GM21447 (cell line): Measurements from ENCODE around the gene TTC23.
"Not testable (repeated sequence)": the region's sequence is repeated elsewhere in the genome, so short reads cannot be mapped to it uniquely, and the experiment has no call there.

Source experiments
- ATAC-seq: cut with Tn5 transposase; IDR thresholded peaks from one replicate; pipeline ENCODE4 v1.9.1; 2021; ENCODE audit not compliant: unreplicated experiment

TTC23 gene

GRCh38 chr15:99122831-99123712, 126.3 kb downstream of the TTC23 start:
- no peak for ATAC-seq

- ATAC-seq = no peak
Measured at GRCh38 chr15:99121691-99122410, 127.5 kb downstream of the TTC23 start.

- no peak for ATAC-seq
Measured at GRCh38 chr15:99121207-99121606, 128.2 kb downstream of the TTC23 start.

DNA sequence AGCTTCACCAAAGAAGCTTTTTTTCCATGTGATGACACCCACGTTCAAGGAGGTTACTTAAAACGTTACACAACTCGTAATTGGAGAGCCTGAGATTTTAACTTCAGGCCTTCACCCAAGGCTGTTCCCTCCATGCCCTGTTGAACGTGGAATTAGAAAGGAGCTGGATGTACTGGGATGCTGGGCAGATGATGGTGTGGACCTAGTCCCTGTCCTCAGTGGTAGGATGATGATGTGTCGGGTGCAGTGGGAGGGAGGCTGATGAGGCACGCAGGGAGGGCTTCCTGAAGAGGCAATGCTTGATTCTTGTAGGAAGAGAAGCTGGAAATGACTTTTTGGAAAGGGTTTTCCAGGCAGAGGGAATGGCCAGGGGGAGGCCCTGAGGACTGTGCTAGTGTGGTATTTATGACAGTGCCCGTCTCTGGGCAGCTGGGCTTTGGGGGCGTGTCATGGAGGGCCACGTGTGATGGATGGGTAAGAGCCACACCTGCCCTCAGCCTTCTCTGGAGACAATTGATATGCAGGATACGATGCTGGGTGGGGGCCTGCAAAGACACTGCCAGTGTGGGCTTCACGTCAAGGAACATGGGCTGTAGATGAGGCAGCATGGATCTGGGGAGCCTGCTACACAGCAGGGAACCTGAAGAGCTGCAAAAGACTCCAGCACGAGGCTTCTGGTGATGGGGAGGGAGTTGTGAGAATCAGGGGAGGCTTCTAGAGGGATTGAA, 129.2 kb downstream of the TTC23 start:
- ATAC-seq = no peak

DNA sequence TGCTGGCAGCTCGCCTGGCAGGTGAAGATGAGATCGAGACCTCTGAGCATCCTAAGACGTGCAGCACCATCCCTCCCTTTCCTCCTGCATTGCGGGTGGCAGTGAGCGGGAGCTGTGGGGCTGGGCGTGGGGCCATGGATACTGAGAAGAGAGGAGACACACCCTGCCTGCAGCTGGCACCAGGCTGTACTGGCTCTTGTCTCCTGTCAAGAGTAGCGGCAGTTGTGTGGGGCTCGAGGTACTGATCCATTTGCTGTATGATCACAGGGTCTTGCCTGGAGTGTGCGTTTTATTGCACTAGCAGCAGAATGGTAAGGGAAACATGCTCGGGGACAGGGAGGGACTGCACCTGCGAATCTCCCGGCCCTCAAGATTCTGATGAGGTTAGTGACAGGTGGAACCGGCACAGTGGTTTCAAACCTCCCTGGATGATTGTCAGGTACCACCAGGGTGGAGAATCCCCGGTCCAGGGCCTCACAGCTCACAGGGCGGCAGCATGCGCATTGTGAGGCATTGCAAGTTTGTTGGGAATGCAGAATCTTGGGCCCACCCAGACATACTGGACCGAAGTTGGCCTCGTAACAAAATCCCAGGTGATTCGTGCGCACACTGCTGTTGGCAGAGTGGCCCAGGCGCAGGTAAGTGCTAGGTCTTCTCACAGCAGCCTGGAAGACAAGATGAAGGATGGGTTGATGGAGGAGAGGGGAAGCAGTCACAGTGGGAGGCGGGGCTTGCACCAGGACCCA, 130.4 kb downstream of the TTC23 start:
- no peak for ATAC-seq

DNA sequence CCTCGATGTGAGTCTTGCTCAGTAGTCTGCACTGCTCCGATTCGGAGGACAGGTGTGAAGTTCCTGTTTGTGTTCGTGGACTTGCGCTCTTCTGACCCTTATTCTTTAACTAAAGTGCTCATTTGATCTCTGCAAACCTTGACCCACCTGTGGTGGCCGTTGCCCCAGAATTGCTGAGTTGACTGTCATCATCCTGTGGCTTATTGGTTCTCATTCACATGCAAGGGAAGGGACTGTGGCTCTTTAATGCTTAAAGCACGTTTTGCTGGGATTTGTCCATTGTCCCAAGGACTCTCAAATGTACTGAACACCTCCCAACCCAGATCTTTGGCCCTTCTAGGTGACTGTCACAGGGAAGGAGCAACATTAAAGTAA, 131.1 kb downstream of the TTC23 start:
- no peak for ATAC-seq

GRCh38 chr15:99117563-99118257, 131.7 kb downstream of the TTC23 start:
- no peak for ATAC-seq

GRCh38 chr15:99117111-99117510, 132.3 kb downstream of the TTC23 start:
- no peak for ATAC-seq

DNA sequence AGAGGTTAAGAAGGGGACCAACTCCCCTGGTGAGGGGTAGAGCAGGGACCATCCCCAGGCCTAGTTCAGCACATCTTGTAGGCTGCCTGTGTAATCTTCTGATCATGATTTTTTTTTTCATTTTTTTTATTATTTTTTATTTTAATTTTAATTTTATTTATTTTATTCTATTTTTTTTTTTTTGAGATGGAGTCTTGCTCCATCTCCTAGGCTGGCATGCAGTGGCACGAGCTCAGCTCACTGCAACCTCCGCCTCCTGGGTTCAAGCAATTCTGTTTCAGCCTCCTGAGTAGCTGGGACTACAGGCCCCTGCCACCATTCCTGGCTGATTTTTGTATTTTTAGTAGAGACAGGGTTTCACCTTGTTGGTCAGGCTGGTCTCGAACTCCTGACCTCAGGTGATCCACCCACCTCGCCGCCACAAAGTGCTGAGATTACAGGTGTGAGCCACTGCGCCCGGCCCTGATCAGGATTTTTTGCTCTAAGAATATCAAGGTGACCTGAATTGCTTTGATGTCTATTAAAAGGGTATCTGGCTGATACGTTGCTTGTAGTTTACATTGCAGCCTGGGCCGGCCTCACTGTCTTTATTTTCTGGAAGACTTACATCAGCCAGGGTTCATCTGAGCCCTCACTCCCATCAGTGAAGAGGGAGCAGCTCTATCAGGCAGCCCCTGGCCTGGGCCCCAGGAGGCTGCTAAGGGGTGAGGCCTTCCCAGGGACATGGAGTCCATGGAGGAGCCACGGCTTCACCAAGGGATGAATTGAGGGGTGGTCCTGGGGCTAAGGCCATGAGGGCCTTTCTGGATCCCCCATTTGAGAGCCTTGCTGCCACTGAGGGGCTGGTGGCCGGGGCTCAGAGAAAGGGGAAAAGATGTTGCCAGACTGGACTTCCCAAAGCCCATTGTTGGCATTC, 133.8 kb downstream of the TTC23 start:
- ATAC-seq = no peak

DNA sequence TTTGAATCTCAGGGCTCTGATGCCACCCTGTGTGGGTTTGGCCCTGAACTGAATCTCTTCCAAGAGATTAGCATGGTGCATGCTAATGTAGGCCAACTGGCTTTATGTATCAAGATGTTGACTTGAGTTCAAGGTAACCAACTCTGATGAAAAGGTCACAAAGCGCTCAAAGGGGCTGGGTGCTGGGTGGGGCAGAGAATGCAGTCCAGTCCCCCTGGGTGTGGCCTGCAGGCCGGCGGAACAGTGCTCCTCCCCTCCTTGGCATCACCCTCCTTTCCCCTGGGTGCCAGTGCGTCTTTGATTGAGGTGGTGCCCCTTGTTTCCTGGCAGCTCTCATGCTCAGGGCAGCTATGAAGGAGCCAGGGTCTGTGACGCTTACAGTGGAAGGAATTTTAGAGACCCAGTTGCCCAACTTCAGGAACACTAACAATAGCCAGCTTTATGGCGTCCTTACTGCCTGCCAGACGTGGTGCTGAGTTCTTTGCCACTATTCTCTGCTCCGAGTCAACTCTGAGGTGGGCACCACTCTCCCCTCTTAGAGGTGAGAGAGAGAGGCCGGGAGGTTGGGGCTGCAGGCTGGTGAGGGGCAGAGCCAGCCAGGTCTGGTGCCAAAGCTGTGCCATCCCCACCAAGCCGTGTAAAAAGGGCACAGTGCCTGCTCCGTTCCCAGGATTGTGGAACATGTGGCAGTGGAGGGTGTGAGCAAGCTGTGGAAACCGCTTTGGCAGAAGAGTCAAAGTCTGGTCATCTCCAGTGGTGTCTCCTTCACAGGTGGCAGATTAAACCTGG, 134.7 kb downstream of the TTC23 start:
- ATAC-seq = no peak

DNA sequence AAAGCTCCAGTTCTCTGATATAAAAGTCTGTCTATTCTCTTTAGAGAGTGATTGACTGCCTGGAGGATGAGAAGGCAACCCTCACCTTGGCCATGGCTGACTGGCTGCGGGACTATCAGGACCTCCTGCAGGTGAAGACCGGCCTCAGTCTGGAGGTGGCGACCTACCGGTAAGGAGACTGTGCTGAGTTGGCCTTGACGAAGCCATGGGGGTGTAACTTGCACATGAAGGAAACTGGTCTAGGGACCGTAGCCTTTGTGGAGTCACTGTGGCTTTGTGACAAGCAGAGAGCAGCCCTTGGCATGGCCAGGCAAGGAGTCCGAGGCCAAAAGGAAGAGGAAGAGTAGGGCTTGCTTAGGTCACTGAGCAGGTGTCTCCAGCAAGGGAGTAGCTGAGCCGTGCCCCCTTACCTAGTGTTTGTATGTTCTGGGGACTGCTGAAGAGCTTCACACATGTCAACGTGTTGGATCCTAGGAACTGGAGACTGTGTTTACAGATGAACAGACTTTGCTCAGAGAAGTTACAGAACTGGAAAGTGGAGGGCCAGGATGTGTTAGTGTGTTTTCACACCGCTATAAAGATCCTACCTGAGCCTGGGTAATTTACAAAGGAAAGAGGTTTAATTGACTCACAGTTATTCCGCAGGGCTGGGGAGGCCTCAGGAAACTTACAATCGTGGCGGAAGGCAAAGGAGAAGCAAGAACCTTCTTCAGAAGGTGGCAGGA, 135.7 kb downstream of the TTC23 start:
- ATAC-seq = no peak

- ATAC-seq = not testable (repeated sequence)
Measured at GRCh38 chr15:99111641-99112040, 137.7 kb downstream of the TTC23 start.

DNA sequence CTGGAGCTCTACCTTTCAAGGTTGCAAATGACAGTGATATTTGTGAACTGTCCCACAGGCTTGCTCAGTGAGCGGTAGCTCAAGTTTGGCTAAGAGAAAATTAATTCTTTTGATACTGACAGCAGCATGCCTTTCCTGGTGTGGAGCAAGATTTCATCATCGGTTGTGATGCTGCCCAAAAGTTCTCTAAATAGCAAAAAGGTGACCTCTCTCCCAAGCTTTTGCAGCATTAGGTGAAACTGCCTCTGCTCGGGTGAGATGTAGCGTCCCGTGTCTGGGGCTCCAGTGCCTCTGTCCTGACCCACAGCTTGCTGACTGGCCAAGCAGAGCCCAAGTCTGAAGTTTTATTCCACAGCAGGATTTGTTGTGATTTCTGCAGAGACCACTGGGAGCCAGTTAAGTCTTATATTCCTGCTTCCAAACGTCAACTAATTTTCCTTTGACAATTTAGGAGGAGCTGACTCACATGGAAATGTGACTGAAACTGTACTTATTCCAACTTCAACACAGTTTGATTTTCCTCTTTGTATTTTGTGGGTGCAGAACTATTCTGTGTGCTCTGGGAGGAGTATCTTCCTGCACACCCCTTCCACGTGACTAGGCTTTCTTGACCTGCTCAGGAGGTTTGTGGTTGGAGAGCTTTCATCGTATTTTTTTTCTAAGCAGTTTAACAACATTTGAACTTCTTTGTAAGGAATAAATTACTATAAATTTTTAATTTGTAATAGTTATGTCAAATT, 138.6 kb downstream of the TTC23 start:
- no peak for ATAC-seq

- no peak for ATAC-seq
Measured at GRCh38 chr15:99110093-99110492, 139.3 kb downstream of the TTC23 start.

- no peak for ATAC-seq
Measured at GRCh38 chr15:99109555-99110021, 139.8 kb downstream of the TTC23 start.

- ATAC-seq = no peak
Measured at GRCh38 chr15:99108993-99109392, 140.4 kb downstream of the TTC23 start.
